Occipital lobe (tissue), 2 donors: ENCODE results near the gene EEIG1. TPM values are rescaled to one million over a fixed set of nuclear protein-coding genes. Genes with fewer than 3 reads are reported as not detected.

Experiments
- DNase-seq: peaks from one replicate; lab custom pipeline; 2025; lab: John Stamatoyannopoulos, UW
- total RNA-seq: library from RNA; depleted of rRNA; stranded (reverse); fragments of >200 nt; gene quantifications from one replicate; pipeline ENCODE4 v1.2.3, GENCODE V29; 2014

EEIG1 gene
- total RNA-seq, 1 donor from 2014 or later, result 2.7 TPM

- DNase-seq, result no peak
Observed at GRCh38 chr9:127975376-127976315, 5.1 kb downstream of the EEIG1 start.

DNA sequence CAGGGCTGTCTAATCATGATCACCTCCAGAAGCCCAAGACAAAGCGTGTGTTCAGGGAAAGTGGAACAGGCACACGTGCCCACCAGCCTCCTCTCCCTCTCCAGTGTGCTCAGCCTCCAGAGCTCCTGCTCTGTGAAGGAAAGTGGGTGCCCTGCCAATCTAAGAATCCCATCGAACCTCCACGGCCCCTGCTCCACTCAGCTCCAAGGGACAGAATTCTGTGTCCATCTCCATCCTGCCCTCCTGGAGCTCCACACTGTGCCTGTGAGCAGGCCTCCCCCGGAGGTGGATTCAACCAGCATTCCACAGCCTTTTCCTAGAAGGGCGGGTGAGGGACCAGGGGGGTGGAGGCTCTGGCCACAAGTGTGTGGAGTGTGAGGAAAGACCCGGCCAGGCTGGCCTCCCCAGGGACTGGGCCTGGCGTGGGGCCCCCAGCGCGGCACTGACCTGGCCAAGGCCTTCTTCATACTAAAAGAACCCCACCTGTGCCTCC lies 6.0 kb downstream of the EEIG1 start:
- no peak for DNase-seq

DNA sequence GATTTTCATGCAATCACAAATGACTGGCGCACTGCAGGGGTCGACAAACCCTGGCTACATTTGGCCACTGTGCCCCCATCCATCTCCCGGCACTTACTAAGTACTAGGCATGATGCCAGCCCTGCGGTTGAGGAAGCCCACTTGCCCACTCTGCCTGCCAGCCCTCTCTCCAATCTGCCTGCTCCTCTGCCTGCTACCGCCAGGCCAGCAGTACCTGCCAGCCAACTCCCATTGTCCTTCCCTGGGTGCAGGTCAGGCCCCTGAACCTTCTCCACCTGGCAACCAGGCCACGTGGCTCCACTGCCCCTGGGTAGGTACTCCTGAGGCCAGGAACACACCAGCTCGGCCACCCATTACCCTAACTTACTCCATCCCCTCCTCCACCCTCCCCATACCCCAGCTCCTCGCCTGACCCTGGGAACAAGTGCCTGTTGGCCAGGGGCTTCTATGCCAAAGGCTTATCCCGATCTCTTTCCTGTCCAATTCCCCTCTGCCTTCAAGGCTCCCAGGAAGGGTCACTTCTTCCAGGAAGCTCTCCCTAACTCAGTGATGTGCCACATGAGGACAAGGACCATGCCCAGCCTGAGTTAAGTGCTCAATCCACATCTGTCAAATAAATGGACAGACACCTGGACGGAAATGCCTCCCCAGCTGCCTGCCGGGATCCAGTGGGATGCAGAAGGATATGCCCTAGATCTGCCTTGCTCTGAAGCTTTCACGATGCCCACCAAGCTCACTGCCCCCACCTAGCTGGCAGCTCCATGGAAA lies 6.6 kb downstream of the EEIG1 start:
- DNase-seq, result no peak

- DNase-seq, result no peak
Observed at GRCh38 chr9:127973169-127974000, 7.4 kb downstream of the EEIG1 start.

GRCh38 chr9:127972236-127972871 lies 8.4 kb downstream of the EEIG1 start:
- peak; percentile 79 for DNase-seq

DNA sequence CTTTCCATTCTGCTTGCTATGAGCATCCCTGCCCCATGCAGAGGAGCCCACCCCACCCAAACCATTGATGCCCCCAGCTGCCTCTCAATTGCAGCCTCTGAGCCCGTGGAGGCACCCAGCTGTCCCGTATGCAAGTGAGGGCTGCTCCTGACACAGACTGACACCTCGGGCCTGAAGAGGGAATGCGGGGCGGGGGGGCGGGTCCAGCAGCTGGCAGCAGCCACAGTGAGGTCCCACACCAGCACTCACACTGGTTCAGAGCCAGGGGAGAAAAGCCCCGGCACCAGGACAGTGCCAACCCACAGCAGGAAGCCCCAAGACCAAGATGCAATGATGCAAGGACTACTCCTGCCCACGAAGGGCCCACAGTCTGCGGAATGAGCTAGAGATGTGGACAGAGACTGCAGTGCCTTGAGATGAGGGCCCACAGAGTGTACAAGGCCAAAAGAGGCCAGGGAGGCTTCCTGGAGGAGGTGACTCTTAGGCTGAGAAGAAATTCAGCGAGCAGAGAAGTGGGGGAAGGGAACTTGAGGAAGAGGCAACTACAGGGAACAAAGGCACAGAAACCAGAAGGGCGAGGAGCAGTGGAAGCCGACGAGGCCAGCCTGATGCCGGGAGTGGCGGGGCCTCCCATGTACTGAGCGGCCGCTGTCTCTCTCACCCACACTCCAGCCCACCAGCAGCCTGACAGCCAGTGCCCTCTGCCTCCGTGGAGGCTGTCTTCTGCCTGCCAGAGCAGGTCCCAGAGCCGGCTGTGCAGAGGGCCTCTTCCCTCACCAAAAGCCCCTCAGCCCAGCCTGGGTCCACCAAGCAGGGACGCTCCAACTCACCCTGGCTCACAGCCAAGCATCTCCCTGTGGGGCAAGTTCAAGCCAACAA lies 9.2 kb downstream of the EEIG1 start:
- peak; percentile 85 for DNase-seq

GRCh38 chr9:127970401-127971313 lies 10.1 kb downstream of the EEIG1 start:
- DNase-seq, result no peak

GRCh38 chr9:127968700-127969383 lies 11.9 kb downstream of the EEIG1 start:
- peak; percentile 55 for DNase-seq

DNA sequence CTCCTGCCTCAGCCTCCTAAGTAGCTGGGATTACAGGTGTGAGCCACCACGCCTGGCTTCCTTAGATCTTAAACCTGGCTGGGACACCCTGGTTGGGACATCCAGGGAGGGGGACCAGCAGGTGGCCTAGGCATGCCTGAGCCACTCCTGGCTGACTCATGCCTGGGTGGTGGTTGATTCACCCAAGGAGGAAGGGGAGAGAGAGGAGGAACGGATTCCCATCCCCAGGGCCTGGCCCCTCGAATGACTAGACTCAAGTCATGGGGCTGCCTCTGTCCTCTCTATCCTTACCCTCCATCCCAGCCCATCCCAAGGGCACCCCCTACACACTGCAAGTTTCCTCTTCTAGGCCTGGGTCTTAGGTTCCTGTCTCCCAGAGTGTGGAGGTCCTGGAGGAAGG lies 12.7 kb downstream of the EEIG1 start:
- no peak for DNase-seq

GRCh38 chr9:127967151-127967809 lies 13.5 kb downstream of the EEIG1 start:
- DNase-seq, result no peak

- DNase-seq, result no peak
Observed at GRCh38 chr9:127966416-127967150, 14.2 kb downstream of the EEIG1 start.

DNA sequence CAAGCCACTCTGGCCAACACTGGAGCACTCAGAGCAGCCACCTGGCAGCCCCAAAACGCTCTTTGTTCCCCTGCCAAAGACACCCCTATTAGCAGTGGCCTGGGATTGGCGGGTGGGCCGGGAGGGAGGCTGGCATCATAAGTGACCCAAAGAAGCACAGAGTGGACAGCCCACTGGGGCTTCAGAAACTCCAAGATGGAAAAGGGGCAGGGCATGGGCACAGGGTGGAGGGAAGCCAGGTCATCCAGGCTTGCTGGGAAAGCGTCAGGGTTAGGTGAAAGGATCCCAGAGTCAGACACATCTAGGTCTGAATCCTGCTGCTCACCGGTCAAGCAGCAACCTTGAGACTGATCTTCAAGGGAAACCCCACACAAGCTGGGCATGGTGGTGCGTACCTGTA lies 14.8 kb downstream of the EEIG1 start:
- DNase-seq, result no peak

DNA sequence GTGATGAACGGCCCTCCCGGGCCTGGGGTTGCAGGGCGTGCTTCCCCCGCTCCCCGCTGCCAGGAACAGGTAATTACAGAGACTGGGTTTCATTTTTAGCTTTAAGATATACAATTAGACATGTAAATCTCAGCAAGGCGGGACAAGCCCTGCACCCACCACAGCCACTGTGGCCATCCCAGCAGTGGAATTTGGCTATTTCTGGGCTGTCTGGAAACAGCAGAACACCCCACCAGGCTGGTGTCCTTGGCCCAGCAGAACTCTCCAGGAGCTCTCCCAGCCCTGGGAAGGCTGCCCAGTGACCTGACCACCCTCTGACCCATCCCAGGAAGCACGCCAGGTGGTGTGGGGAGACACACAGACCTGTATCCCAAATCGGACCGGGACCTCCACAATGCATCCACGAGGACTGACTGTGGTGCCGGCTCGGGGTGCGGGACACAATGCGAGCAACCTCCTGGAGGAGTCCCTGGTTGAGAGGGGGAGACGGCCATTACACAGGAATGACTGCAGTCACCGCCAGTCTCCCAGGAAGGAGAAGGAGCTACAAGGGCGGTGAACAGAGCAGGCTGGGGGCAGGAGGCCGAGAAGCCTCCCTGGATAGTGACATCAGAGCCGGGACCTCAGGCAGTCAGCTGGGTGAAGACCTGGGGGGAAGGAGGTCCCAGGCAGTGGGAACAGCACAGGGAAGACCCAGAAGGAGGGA lies 17.3 kb downstream of the EEIG1 start:
- no peak for DNase-seq

GRCh38 chr9:127963041-127963358 lies 17.8 kb downstream of the EEIG1 start:
- no peak for DNase-seq

DNA sequence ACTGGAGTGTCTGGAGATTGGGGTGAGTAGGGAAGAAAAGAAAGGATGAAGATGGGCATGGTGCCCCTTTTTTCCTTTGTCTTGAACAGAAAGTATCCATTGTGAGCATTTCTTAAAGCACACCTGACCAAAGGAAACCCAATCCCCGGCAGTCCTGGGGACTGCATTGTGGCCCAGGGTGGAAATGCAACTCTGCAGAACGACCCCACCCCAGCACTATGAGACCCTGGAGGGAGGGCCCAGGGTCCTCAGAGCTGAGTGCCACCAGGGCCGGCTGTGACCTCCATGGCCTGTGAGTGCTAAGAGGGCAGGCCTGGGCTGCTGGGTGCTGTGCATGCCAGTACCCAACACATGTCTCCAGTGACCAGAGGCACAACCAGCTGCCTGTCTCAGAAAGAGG lies 18.5 kb downstream of the EEIG1 start:
- DNase-seq, result no peak

- no peak for DNase-seq
Observed at GRCh38 chr9:127961613-127962155, 19.1 kb downstream of the EEIG1 start.
